Occipital lobe (tissue), 2 donors: Measurements from ENCODE around the gene ADRM1. TPM values are rescaled to one million over a fixed set of nuclear protein-coding genes. Genes with fewer than 3 reads are reported as not detected.

Experiments used
- DNase-seq: peaks from one replicate; lab custom pipeline; 2025; lab: John Stamatoyannopoulos, UW
- total RNA-seq: library from RNA; depleted of rRNA; stranded (reverse); fragments of >200 nt; gene quantifications from one replicate; pipeline ENCODE4 v1.2.3, GENCODE V29; 2014

Gene ADRM1
- 30.6 TPM for total RNA-seq

- peak; percentile 94 for DNase-seq
Observed at GRCh38 chr20:62302341-62303061, at the start of gene ADRM1. Gene ADRM1 (plus strand): TSS chr20:62302997. CDS start chr20:62303569, 572 bp downstream.

GRCh38 chr20:62253398-62253797, 49.4 kb upstream of the ADRM1 start:
- DNase-seq: no peak

- no peak for DNase-seq
Observed at GRCh38 chr20:62254021-62254724, 48.6 kb upstream of the ADRM1 start.

GRCh38 chr20:62255976-62256375, 46.8 kb upstream of the ADRM1 start:
- no peak for DNase-seq

GRCh38 chr20:62258499-62259293, 44.1 kb upstream of the ADRM1 start:
- no peak for DNase-seq

GRCh38 chr20:62259294-62259565, 43.6 kb upstream of the ADRM1 start:
- no peak for DNase-seq

- no peak for DNase-seq
Observed at GRCh38 chr20:62262064-62262463, 40.7 kb upstream of the ADRM1 start.

GRCh38 chr20:62263396-62263795, 39.4 kb upstream of the ADRM1 start:
- DNase-seq: no peak

- no peak for DNase-seq
Observed at GRCh38 chr20:62265365-62265764, 37.4 kb upstream of the ADRM1 start.

GRCh38 chr20:62266340-62266739, 36.5 kb upstream of the ADRM1 start:
- no peak for DNase-seq

- DNase-seq: no peak
Observed at GRCh38 chr20:62266851-62267250, 35.9 kb upstream of the ADRM1 start.

GRCh38 chr20:62267543-62267942, 35.3 kb upstream of the ADRM1 start:
- DNase-seq: peak; percentile 33

GRCh38 chr20:62268228-62268900, 34.4 kb upstream of the ADRM1 start:
- DNase-seq: no peak

- no peak for DNase-seq
Observed at GRCh38 chr20:62269378-62269777, 33.4 kb upstream of the ADRM1 start.

GRCh38 chr20:62269871-62270270, 32.9 kb upstream of the ADRM1 start:
- no peak for DNase-seq

GRCh38 chr20:62272200-62272599, 30.6 kb upstream of the ADRM1 start:
- DNase-seq: no peak

- no peak for DNase-seq
Observed at GRCh38 chr20:62273416-62273815, 29.4 kb upstream of the ADRM1 start.

GRCh38 chr20:62274332-62274950, 28.4 kb upstream of the ADRM1 start:
- DNase-seq: peak; percentile 77

- no peak for DNase-seq
Observed at GRCh38 chr20:62275219-62275618, 27.6 kb upstream of the ADRM1 start.

- no peak for DNase-seq
Observed at GRCh38 chr20:62276439-62276838, 26.4 kb upstream of the ADRM1 start.

- DNase-seq: no peak
Observed at GRCh38 chr20:62277253-62277652, 25.5 kb upstream of the ADRM1 start.
